ENCODE data around the gene SPC25. TPM values are rescaled to one million over a fixed set of nuclear protein-coding genes. Genes with fewer than 3 reads are reported as not detected.

The SPC25 gene
- total and polyA plus RNA-seq, 11 donors = 0.14 to 3.8 (median 0.65) TPM; not detected in 5

GRCh38 chr2:168821992-168822391 is 68.2 kb downstream of the SPC25 start:
- 36 to 45% (median 39%) methylated on average over 1 of the region's 1 CpG for WGBS, 4 donors
- intact Hi-C loops (cut with DNase I) = no loop called here
- ATAC-seq (peak in 2 of 4 donors; percentile 37 to 56), DNase-seq (no peak)
- TF ChIP-seq POLR2A (IDR thresholded peaks at IDR 0.05) (no peak), CTCF (IDR thresholded peaks at IDR 0.05) (peak in 2 of 12 donors; percentile 21 to 31)
- H3K27me3 ChIP-seq = no peaks in the 10 kb centered on the region
- peaks cover 0 to 15% (median 0%) of the 10 kb centered on the region in 9 donors for H3K36me3 ChIP-seq
- H3K9me3 ChIP-seq = no peaks in the 10 kb centered on the region
- no peak overlapping the region for H3K27ac ChIP-seq
- H3K4me1 ChIP-seq = peaks cover 0 to 21% (median 8%) of the 10 kb centered on the region in 12 donors
- H3K4me3 ChIP-seq = no peak overlapping the region

GRCh38 chr2:168821577-168821976 is 68.7 kb downstream of the SPC25 start:
- Histone ChIP-seq H3K9me3 (no peaks in the 10 kb centered on the region), H3K27me3 (no peaks in the 10 kb centered on the region), H3K4me1 (peaks cover 0 to 21% (median 8%) of the 10 kb centered on the region in 12 donors), H3K27ac (no peak overlapping the region), H3K4me3 (no peak overlapping the region), H3K36me3 (peaks cover 0 to 14% (median 0%) of the 10 kb centered on the region in 9 donors)
- intact Hi-C loops (cut with DNase I) = no loop called here
- WGBS, 4 donors = 85 to 90% (median 88%) methylated on average over 8 of the region's 8 CpGs
- no peak for TF ChIP-seq POLR2A (IDR thresholded peaks at IDR 0.05)
- no peak for TF ChIP-seq CTCF (IDR thresholded peaks at IDR 0.05)
- no peak for ATAC-seq
- no peak for DNase-seq

Other genes starting within 250 kb of the SPC25 start
- 10 to 100 TPM in 5 of 9 donors, 1 to 10 TPM in 4; 8.2 to 19.1 (median 10.1) TPM for gene NOSTRIN, start 87.8 kb downstream of the SPC25 start, total RNA-seq
- 10 to 100 TPM in 1 of 2 donors, 1 to 10 TPM in 1; 8.6 to 18.4 TPM for gene NOSTRIN, start 87.8 kb downstream of the SPC25 start, polyA plus RNA-seq
- under 1 TPM in 2 of 9 donors, not detected in 7; 0.12 to 0.21 TPM for gene G6PC2, start 10.9 kb upstream of the SPC25 start, total RNA-seq
- gene G6PC2, start 10.9 kb upstream of the SPC25 start, polyA plus RNA-seq = not detected
- gene ABCB11, start 140.9 kb upstream of the SPC25 start, total RNA-seq = under 1 TPM in 4 of 9 donors, not detected in 5; 0.05 to 0.09 (median 0.09) TPM
- gene ABCB11, start 140.9 kb upstream of the SPC25 start, polyA plus RNA-seq = under 1 TPM in 1 of 2 donors, not detected in 1; 0.10 TPM
- gene DHRS9, start 179.1 kb upstream of the SPC25 start, total RNA-seq = 10 to 100 TPM in 1 of 9 donors, 1 to 10 TPM in 7, under 1 TPM in 1; 0.81 to 24.8 (median 1.9) TPM
- gene DHRS9, start 179.1 kb upstream of the SPC25 start, polyA plus RNA-seq = 10 to 100 TPM in 1 of 2 donors, 1 to 10 TPM in 1; 1.7 to 30.9 TPM